HEK293 (cell line): ENCODE results near the gene MSI1.
A peak's percentile ranks its signal among the peaks of the same experiment; 100 is the strongest.

Experiments
- BCL6B ChIP-seq: fragments of 450-650 bp; formaldehyde crosslinking; IDR thresholded peaks from 2 replicates; pipeline ENCODE4 v1.5.1; 2017; ENCODE audit warnings: missing biosample characterization, missing genetic modification characterization
- ELK4 ChIP-seq: IDR thresholded peaks from 2 replicates; pipeline ENCODE4 v1.6.1; 2011; ENCODE audit warnings: mild to moderate bottlenecking, low read depth, low read length, borderline replicate concordance
- GLIS1 ChIP-seq: fragments of 450-650 bp; formaldehyde crosslinking; IDR thresholded peaks from 2 replicates; pipeline ENCODE4 v1.5.1; 2016; ENCODE audit warnings: missing biosample characterization, missing genetic modification characterization
- IKZF3 ChIP-seq: fragments of 450-650 bp; IDR thresholded peaks from 2 replicates; pipeline ENCODE4 v1.5.0; 2018; ENCODE audit warnings: missing biosample characterization, mild to moderate bottlenecking, missing genetic modification characterization, moderate library complexity
- PRDM1 ChIP-seq: fragments of 450-650 bp; formaldehyde crosslinking; IDR thresholded peaks from 2 replicates; pipeline ENCODE4; 2016; ENCODE audit warnings: missing biosample characterization, missing genetic modification characterization
- TRIM28 ChIP-seq: IDR thresholded peaks from 2 replicates; pipeline ENCODE4 v1.6.1; 2011; ENCODE audit warnings: low read length, control low read depth, borderline replicate concordance
- YY1 ChIP-seq: fragments of 450-650 bp; formaldehyde crosslinking; IDR thresholded peaks from 2 replicates; pipeline ENCODE4 v1.5.1; 2018; ENCODE audit warnings: missing biosample characterization, missing genetic modification characterization
- ZFP41 ChIP-seq: fragments of 450-650 bp; formaldehyde crosslinking; IDR thresholded peaks from 2 replicates; pipeline ENCODE4 v1.5.1; 2016; ENCODE audit warnings: missing biosample characterization, missing genetic modification characterization, borderline replicate concordance
- ZNF138 ChIP-seq: fragments of 450-650 bp; formaldehyde crosslinking; IDR thresholded peaks from 2 replicates; pipeline ENCODE4 v1.5.1; 2016; ENCODE audit warnings: missing biosample characterization, missing genetic modification characterization, borderline replicate concordance
- ZNF140 ChIP-seq: fragments of 450-650 bp; formaldehyde crosslinking; IDR thresholded peaks from 2 replicates; pipeline ENCODE4 v1.5.1; 2016; ENCODE audit warnings: missing biosample characterization, missing genetic modification characterization
- ZNF148 ChIP-seq: fragments of 450-650 bp; formaldehyde crosslinking; IDR thresholded peaks from 2 replicates; pipeline ENCODE4 v1.5.0; 2017; ENCODE audit warnings: missing biosample characterization, missing genetic modification characterization, borderline replicate concordance
- ZNF155 ChIP-seq: fragments of 450-650 bp; formaldehyde crosslinking; IDR thresholded peaks from 2 replicates; pipeline ENCODE4 v1.5.1; 2016; ENCODE audit warnings: missing biosample characterization, missing genetic modification characterization
- ZNF248 ChIP-seq: fragments of 450-650 bp; formaldehyde crosslinking; IDR thresholded peaks from 2 replicates; pipeline ENCODE4 v1.5.1; 2017; ENCODE audit warnings: missing biosample characterization, missing genetic modification characterization
- ZNF280D ChIP-seq: fragments of 450-650 bp; formaldehyde crosslinking; IDR thresholded peaks from 2 replicates; pipeline ENCODE4 v1.5.1; 2016; ENCODE audit warnings: missing biosample characterization, missing genetic modification characterization
- ZNF341 ChIP-seq: fragments of 450-650 bp; formaldehyde crosslinking; IDR thresholded peaks from 2 replicates; pipeline ENCODE4; 2016; ENCODE audit warnings: low read depth, missing biosample characterization, missing genetic modification characterization
- ZNF362 ChIP-seq: fragments of 450-650 bp; formaldehyde crosslinking; IDR thresholded peaks from 2 replicates; pipeline ENCODE4 v1.5.1; 2016; ENCODE audit warnings: missing biosample characterization, missing genetic modification characterization
- ZNF398 ChIP-seq: fragments of 450-650 bp; formaldehyde crosslinking; IDR thresholded peaks from 2 replicates; pipeline ENCODE4 v1.5.1; 2017; ENCODE audit warnings: missing biosample characterization, missing genetic modification characterization
- ZNF426 ChIP-seq: fragments of 450-650 bp; formaldehyde crosslinking; IDR thresholded peaks from 2 replicates; pipeline ENCODE4 v1.5.1; 2017; ENCODE audit warnings: missing biosample characterization, missing genetic modification characterization, mild to moderate bottlenecking, inconsistent platforms, moderate library complexity
- ZNF449 ChIP-seq: fragments of 450-650 bp; formaldehyde crosslinking; IDR thresholded peaks from 2 replicates; pipeline ENCODE4 v1.5.1; 2017; ENCODE audit warnings: missing biosample characterization, mild to moderate bottlenecking, missing genetic modification characterization, moderate library complexity
- ZNF521 ChIP-seq: fragments of 450-650 bp; formaldehyde crosslinking; IDR thresholded peaks from 2 replicates; pipeline ENCODE4 v1.5.1; 2017; ENCODE audit warnings: missing biosample characterization, mild to moderate bottlenecking, missing genetic modification characterization
- ZNF558 ChIP-seq: fragments of 450-650 bp; formaldehyde crosslinking; IDR thresholded peaks from 2 replicates; pipeline ENCODE4 v1.5.1; 2016; ENCODE audit warnings: missing biosample characterization, missing genetic modification characterization
- ZNF645 ChIP-seq: fragments of 450-650 bp; formaldehyde crosslinking; IDR thresholded peaks from 2 replicates; pipeline ENCODE4; 2016; ENCODE audit warnings: missing biosample characterization, missing genetic modification characterization
- ZNF670 ChIP-seq: fragments of 450-650 bp; formaldehyde crosslinking; IDR thresholded peaks from 2 replicates; pipeline ENCODE4 v1.5.1; 2016; ENCODE audit warnings: missing biosample characterization, missing genetic modification characterization, low read depth
- ZSCAN30 ChIP-seq: fragments of 450-650 bp; IDR thresholded peaks from 2 replicates; pipeline ENCODE4 v1.5.1; 2018; ENCODE audit warnings: missing biosample characterization, mild to moderate bottlenecking, missing genetic modification characterization, moderate library complexity

MSI1 gene

GRCh38 chr12:120292661-120293531, 76.1 kb downstream of the MSI1 start, which contains the start of gene RNU4-1 (continued):
- peak; percentile 98 for TF ChIP-seq PRDM1 (tag by site-specific recombination)
- TF ChIP-seq YY1: 0 out of 2 replicates have a peak, but pooled peaks have one; percentile 8
- TF ChIP-seq TRIM28: peak; percentile 84; the same call in 1 of the 2 replicates
- no peak for TF ChIP-seq ZNF398 (tag by site-specific recombination)
- TF ChIP-seq ZNF362: peak; percentile 80
- TF ChIP-seq ZNF280D (tag by site-specific recombination): no peak
- TF ChIP-seq ZNF138 (tag by site-specific recombination): no peak
- TF ChIP-seq GLIS1: no peak
- TF ChIP-seq ZNF341 (tag by site-specific recombination): peak; percentile 31
- no peak for TF ChIP-seq ZNF670 (tag by site-specific recombination)
- no peak for TF ChIP-seq ZNF148 (tag by site-specific recombination)
- TF ChIP-seq ZSCAN30 (tag by site-specific recombination): peak; percentile 58; the same call in 1 of the 2 replicates
- TF ChIP-seq ZNF155 (tag by site-specific recombination): no peak
- TF ChIP-seq IKZF3: peak; percentile 54; the same call in 1 of the 2 replicates
- TF ChIP-seq ZNF426 (tag by site-specific recombination): no peak
- no peak for TF ChIP-seq ELK4
- no peak for TF ChIP-seq ZNF449 (tag by site-specific recombination)
- TF ChIP-seq ZNF645 (tag by site-specific recombination): no peak
- TF ChIP-seq ZFP41 (tag by site-specific recombination): no peak
- no peak for TF ChIP-seq ZNF248 (tag by site-specific recombination)
- TF ChIP-seq ZNF140: no peak
- TF ChIP-seq ZNF558: no peak
- 0 out of 2 replicates have a peak, but pooled peaks have one; percentile 4 for TF ChIP-seq BCL6B (tag by site-specific recombination)
- TF ChIP-seq ZNF521 (tag by site-specific recombination): no peak
